COLO668 (cell line): ENCODE measurements around the gene NGF.

Experiments
- DNase-seq: peaks from one replicate; lab custom pipeline; 2025; ENCODE audit not compliant: unreplicated experiment; lab: John Stamatoyannopoulos, UW

The NGF gene

DNA sequence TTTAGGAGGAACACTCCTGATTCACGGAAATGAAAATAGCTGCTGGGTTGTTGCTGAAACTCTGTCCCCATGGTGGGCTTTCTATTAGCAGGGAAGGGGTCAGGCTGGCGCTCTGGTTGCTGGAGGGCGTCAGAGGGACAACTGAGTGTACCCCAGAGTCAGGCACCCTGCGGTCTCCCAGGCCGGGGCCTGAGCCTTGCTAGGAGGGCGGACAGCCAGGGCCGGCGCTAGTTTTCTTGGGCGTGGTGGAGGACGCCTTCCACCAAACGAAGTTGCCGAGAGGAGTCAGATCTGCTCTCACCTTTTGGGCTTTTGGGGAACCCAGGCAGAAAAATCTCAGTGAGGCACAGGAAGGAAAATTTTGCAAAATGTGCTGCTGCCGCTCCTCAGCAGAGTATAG, 54.8 kb downstream of the NGF start:
- no peak for DNase-seq

GRCh38 chr1:115282807-115283208, 55.2 kb downstream of the NGF start:
- no peak for DNase-seq

GRCh38 chr1:115281143-115281542, 56.9 kb downstream of the NGF start:
- DNase-seq, result no peak

GRCh38 chr1:115280064-115280463, 58.0 kb downstream of the NGF start:
- DNase-seq, result no peak

DNA sequence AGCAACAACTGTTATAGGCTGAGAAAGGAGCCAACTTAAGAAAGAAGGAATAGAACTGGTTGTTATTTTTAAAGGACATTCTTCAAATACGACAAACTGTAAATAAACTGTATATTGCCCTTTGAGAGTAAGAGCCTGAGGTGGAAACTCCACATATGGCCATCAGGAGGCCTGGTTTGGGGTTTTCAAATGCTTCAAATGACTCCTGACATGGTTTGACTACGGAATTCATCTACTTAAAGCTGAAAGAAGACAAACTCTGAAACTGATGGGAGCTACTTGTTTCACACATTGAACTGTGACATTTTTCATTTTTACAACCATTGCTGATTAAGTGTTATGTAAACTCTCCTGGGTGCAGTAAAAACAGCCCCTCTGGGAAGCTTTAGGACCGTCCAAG, 59.8 kb downstream of the NGF start:
- no peak for DNase-seq

DNA sequence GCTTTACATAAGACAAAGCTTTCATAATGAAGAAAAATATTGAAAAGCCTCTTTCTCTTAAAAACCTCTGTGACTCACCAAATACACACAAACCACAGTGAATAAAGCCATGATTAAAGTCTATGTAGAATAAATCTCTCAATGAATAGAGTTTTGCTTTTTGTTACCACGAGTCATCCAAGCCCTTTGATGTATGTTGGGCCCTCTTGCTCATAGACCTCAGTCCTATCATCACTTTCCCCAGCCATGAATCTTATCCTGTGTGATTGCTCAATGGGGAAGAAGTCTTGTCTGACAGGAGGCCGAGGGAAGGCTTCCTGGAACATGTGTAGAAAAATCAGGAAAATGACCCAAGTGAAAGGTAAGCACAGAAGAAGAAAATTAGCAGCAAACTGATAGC, 60.8 kb downstream of the NGF start:
- no peak for DNase-seq

DNA sequence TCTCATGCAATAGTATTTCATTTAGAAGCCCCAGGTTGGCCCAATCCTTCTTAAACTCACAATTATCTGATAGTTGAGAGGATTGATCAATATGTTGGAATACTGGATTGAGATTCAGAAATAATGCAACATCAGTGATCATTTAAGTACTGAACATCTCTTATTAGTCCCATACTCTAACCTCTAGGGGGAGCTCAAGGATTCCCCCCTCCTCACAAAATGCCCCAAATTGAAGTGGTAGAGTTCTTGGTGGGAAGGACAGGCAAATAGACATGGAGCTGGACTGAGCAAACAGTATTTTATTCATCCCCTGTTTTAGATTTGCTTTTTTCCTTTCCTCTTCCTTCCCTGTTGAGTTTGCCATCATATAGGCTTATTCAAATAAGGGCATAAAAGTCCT, 62.8 kb downstream of the NGF start:
- DNase-seq, result no peak

- DNase-seq, result no peak
Measured at GRCh38 chr1:115274467-115274866, 63.6 kb downstream of the NGF start.

- no peak for DNase-seq
Measured at GRCh38 chr1:115266729-115267421, 71.2 kb downstream of the NGF start.

GRCh38 chr1:115265099-115265498, 73.0 kb downstream of the NGF start:
- no peak for DNase-seq

- no peak for DNase-seq
Measured at GRCh38 chr1:115262886-115263285, 75.2 kb downstream of the NGF start.

DNA sequence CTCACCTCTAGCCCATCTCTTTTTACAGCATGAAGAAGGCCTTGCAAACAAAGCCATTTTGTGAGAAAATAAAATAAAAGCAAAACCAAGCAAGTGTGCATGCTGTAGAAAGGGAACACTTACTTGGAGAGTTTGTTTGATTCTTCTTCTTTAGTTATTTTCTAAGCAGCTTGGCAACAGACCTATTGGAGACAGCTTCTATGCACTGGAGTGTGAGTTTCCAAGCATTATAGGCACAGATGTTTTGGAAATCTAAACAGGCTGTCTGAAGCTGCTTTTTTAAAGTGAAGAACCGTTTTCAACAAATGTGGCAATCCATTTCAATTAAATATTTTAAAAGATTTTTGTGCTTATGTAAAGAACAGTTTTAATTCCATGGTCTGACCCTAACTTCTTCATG, 76.6 kb downstream of the NGF start:
- DNase-seq, result no peak

DNA sequence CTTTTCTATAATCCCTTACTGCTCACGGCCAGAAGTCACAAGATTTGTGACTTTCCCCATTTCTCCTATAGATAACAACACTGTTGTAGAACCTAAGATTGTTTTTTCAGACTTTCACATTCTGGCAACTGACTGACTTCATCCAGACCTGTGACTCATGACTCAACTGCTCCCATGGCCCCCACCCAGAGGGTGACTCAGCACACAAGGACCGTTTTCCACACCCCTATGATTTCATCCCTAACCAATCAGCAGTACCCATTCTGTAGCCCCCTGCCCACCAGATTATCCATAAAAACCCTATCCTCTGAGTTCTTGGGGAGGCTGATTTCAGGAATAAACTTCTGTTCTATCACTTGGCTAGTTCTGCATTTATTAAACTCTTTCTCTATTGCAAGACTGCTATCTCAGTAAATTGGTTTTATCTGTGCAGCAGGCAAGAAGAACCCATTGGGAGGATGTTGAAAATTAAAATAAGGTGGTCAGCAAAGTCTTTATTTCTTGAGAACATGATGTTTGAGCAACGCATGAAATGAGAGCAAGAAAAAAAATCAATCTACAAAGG, 79.7 kb downstream of the NGF start:
- DNase-seq, result no peak

DNA sequence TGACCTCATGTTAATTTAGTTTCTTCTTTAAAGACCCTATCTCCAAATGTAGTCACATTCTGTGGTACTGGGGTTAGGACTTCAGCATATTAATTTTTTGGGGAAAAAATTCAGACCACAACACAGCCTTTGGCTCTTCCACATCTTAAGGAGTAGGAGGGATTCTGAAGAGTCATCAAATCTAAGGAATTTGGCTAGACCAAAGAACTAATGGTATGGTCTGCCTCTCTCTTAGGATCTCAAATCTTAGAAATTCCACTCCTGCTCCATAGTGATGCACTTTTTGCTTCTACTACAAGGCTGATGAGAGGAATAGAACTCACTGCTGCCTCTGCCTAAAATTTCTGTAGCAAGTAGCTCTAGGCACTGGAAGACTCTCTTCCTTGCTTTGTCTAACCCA, 80.5 kb downstream of the NGF start:
- no peak for DNase-seq

GRCh38 chr1:115255154-115255553, 82.9 kb downstream of the NGF start:
- no peak for DNase-seq

DNA sequence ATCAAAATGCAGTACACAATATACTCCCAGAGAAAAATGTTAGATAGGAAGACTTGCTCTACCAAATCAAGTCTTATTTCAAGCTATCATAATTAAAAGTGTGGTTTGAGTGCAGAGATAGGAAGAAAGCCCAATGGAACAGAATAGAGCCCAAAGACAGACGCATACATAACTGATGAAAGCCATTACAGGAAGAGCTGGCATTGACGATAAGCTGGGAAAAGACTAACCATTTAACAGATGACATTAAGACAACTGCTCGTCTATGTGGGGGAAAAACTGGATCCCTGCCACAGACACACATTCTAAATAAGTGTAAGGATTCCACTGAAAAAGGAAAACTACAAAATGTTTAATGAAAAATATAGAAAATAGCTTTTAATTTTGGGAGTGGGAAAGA, 85.5 kb downstream of the NGF start:
- DNase-seq, result no peak

DNA sequence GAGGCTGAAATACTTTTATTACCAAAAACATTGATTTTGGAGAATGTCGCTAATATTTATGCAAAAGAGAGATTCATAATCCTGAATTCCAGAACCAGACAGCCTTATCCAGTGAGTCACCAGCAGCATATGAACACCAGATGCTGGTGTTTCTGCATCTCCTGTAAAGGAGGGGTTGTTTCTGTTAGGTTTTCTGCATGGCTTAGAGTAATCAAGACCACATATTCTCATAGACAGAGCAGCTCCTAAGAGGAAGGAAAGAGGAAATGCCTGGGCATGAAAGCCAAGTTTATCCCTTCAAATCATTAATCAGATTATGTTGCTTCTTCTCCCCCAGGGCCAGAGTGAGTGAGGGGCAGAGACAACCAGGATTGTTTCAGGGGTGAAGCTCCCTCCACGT, 86.2 kb downstream of the NGF start:
- no peak for DNase-seq

- no peak for DNase-seq
Measured at GRCh38 chr1:115251340-115251748, 86.7 kb downstream of the NGF start.

DNA sequence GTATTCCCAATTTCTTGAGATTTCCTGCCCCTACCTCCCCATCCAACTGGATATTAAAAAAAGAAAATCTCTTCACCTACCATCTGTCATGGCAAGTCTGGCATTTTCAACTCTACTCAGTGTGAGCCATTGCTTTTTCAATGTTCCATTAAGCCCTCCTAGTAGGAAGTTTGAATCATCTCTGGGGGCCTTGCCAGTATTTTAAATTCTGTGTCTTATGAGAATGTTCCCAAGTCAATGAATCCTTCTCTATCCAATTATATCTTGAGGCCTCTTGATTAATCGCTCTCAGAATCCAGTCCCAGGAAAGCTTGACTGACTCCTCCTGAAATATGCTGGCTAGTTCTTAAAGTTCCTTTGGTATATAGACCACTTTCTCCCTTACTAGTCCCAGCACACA, 91.5 kb downstream of the NGF start:
- DNase-seq, result no peak

DNA sequence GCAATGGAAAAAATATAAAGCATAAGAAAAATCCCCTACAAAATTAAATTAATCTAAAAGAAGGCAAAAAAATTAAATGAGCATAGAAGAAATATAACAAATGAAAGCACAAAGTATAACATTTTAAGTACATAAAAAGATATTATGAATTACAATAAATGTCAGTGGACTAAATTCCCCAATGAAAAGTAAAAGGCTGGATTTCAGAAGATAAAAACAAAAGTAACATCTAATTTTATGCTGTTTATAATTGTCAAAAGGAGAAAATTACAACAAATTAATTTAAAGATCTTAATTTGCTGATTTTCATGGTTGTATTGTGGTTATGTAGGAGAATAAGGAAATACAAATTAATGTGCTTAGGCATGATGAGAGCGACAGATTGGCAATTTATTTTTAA, 92.8 kb downstream of the NGF start:
- DNase-seq, result no peak

- DNase-seq, result peak; percentile 28
Measured at GRCh38 chr1:115242543-115242942, 95.5 kb downstream of the NGF start.

- DNase-seq, result no peak
Measured at GRCh38 chr1:115241309-115241708, 96.7 kb downstream of the NGF start.

GRCh38 chr1:115240297-115240696, 97.8 kb downstream of the NGF start:
- DNase-seq, result no peak
